Nucleus accumbens (tissue), 56 donors: ENCODE results near the gene TMTC1.
"Not testable (repeated sequence)": the region's sequence is repeated elsewhere in the genome, so short reads cannot be mapped to it uniquely, and the experiment has no call there.

Experiments used
- DNase-seq, 56 donors: peaks; one replicate each; lab custom pipeline; 2025; lab: John Stamatoyannopoulos, UW

Gene TMTC1

DNA sequence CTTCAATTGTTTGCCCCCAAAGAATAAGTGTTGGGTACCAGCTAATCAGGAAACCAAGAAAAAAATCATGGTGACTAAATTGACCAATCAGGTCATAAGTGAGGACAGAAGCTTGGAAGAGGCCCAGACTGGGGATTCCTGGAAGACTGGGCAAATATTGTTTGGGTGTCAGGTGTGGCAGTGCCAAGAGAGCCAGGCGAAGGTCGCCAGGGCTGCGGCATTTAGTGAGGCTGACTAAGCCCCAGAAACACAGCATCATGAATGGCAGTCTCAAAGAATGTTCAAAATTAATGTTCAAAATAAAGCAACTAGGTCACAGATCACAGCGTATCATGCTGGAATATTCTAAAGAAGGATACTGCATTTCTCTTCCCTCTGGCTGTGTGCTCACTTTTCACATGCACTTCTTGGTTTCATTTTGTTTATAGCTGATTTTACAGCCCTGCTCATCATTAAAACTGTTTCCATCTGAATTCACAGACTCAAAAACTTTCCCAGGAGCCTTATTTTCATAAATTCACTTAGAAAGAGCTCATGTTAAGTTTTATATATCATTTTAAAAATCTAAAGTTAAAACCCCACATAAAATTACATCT is 201.0 kb downstream of the TMTC1 start:
- peak in 1 of 56 donors; percentile 19 for DNase-seq

DNA sequence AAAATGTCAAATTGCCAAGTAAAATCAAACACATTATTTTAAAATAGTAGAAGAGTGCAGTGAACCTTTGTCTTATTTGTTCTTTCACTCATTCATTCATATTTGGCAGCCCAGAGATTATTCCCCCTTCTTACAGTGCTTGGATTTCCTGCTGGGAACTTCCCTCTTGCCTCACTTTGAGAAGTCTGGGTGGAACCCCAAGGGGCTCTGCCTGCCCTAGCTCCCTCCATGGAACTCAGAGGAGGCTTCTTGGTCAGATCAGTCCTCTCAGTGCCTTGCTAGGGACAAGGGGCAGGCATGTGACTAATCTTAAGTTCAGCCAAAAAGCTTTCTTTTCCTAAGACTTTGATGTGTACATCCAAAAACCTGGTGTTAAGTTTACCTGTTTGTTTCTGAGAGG is 201.6 kb downstream of the TMTC1 start:
- DNase-seq, result no peak

DNA sequence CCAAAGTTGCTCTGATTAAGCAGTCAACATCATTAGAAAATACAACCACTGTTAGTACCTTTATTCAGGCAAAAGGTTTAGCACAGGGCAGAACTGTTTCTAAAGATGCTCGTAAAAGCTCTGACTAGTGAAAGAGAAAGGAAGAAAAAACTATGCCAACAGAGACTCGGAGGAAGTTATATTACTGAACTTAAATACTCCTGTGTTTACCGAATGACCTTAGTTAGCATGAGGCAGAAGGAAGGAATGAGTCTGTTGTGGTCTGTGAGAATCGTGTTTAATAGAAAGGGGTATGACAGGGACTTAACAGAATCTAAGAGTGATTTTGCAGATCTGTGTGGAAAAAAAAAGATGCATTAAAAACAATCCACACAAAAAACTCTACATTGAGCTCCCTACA is 202.1 kb downstream of the TMTC1 start:
- no peak for DNase-seq

DNA sequence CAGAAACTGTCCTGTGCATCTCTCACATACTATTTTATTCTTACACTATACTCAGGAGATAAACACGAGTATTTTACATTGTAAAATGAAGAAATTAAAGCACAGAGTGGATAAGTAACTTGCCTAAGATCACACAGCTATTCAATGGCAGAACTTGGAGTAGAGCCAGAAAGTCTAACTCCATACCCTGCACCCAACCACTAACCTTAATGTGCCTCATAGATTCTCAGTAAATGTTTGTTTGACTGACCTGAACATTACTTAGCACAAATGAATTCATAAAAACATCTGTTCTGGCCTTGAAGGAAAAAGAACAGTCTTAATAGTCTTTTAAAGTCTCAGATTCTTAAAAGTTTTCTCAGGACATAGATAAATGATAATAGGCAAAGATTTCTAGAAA is 202.8 kb downstream of the TMTC1 start:
- DNase-seq, result no peak

DNA sequence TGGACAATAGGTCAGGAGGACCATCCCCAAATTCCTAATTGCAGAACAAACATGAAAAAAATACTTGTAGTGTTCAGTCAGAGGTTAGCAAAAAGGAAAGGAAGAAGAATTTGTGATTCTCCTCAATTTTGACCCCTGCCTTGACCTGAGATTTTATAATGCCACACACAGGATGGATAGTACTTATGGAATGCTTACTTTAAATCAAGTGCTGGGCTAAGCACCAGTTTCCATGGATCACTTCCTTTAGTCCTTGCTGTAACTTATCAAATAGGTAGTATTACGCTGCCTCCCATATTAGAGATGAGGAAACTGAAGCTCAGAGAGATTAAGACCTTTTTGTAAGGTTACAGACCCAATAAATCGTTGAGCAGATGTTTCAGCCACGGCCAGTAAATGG is 205.0 kb downstream of the TMTC1 start:
- DNase-seq, result no peak

DNA sequence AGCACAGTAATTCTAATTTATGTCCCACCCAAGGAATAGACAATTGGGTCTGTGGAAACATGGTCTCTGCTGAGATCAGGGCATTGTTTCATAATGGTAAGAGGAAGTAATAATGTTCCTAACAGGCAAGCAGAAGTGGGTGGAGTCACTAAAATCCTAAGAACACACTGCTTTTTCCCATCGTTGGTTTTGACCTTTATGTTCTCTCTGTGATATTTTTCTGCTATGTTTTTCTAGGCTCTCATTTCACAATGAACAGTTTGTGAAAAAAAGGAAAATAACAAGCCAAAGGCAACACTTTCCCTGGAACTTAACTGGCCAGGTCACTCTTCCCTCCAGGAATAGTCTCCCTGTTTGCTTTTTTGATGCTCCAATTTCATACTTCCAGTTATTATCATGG is 205.7 kb downstream of the TMTC1 start:
- no peak for DNase-seq

DNA sequence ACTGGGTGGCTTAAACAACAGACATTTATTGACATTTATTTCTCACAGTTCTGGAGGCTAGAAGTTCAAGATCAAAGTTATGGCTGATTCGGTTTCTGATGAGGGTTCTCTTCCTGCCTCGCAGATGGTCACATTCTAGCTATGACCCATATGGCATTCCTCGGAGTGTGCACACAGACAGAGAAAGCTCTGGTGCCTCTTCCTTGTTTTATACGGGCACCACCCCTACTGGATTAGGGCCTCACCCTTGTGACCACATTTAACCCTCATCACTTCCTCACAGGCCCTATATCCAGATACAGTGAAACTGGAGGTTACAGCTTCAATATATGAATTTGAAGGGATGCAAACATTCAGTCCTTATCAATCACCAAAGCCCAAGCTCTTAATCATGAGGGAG is 209.2 kb downstream of the TMTC1 start:
- DNase-seq, result no peak

DNA sequence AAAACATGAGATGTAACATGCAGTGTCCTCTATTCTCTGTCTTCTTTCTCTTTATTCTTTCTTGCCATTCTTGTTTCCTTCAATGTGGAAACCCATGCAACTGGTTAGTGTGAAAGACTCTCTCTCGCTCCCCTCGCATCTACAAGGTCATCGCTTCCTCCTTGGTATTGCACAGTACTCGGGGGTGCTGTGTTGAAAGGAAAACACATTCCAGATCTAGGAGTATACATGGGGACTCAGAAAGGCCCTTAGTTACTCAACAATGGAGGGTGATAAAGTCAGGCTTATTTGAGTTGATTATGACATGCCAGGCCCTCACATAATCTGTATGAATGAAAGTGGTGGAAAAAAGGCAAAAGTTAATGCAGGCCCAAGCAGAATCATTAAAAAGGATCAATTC is 210.8 kb downstream of the TMTC1 start:
- DNase-seq, result no peak

DNA sequence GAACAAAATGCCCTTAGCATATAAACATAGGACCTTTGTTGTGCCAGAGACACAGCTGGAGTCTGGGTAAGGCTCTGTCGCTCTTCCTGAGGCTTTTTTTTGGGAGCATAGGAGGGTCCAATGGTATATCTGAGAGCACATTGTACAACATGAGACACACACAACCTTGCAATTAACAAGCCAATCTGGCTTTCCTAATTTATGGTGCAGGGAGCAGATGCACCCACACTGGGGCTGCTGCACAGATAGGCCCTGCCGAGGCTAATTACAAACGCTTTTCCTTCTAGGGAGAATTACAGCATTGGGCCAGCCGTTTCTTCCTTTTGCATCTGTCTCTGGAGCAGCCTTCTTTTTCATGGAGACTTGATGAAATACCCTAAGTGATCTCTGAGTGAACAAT is 211.3 kb downstream of the TMTC1 start:
- DNase-seq, result no peak

DNA sequence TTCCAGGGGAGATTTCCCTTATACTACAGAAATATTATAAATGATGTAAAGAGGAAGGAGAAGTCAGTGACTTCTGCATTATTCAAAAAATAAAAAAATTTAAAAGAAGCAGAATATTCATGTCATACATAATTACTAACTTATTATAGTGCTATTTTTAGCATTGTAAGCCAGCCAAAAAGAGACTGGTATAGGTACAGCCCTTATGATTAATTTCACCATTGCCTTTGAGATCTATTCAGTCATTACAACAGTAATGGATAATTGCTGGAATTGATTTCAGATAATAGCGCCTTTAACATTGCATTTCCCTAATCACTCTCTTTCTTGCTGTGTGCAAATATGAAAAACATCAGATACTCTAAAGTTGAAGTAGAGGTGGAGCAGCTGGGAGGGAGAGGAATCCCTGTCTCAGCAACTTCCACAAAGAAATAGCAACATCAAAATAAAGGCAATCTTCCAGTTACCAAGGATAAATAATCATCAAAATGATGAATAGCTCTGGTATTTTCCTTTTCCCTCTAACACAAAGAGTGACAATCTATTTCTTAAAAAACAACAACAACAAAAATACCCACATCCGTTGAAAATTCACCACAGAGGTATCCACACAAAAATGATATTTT is 214.5 kb downstream of the TMTC1 start:
- DNase-seq, result no peak

DNA sequence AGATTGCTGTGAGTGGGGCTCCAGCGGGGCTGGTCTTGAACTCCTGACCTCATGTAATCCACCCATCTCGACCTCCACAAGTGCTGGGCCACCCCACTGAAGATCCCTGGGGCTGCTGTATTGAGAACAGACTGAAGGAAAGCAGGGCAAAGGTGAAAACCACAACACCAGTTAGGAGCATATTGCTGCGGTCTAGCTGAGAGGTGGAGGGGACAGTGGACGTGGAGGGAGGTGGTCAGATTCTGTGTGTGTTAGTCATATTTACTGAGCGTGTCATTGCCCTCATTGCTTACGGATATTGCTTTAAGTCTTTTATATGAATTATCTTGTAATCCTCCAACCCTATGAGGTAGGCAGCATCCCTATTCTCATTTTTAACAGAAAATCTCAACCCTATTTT is 217.3 kb downstream of the TMTC1 start:
- DNase-seq, result no peak

DNA sequence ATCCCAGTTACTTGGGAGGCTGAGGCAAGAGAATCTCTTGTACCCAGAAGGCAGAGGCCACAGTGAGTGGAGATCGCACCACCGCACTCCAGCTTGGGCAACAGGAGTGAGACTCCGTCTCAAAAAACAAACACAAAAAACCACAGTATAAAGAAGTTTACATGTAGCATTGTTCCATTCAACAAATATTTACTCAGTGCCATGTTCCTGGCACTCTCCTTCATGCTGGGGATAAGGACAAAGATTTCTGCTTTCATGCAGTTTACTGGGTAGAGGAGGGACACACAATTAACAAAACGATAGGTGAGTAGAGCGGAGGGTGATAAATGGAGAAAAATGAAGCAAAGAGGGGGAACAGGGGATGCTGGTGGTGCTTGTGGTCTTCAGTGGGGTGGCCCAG is 218.0 kb downstream of the TMTC1 start:
- no peak for DNase-seq

DNA sequence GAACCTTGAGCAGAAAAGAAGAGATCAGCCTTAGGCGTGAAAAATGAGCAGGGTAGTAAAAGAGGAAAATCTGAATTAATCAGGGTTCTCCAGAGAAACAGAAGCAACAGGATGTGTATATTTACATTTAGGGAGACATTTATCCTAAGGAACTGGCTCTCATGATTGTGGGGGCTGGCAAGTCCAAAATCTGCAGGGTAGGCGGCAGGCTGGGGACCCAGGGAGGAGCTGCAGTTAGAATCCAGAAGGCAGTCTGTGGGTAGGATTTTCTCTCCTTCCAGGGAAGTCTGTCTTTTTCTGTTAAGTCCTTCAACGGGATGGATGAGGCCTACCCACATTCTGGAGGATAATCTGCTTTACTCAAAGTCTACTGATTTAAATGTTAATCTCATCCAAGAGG is 218.8 kb downstream of the TMTC1 start:
- DNase-seq, result no peak

DNA sequence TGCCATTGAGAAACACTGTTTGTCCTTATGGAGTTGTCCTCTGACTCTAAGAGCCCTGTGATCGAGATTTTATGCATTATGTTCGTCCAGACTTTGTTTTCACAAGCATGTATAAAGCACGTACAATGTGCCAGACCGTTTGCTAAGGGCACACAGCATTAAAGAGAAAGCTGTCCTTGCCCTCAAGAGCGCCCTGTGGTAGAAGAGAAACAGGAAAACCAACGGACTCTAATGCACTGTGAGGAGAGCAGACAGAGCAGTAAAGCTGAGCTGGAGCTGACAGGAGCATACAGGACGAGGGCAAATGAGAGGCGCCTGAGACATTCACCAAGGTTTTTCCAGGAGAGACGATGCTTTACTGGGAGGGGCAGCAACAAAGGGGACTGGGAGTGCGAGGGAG is 220.1 kb downstream of the TMTC1 start:
- no peak for DNase-seq

DNA sequence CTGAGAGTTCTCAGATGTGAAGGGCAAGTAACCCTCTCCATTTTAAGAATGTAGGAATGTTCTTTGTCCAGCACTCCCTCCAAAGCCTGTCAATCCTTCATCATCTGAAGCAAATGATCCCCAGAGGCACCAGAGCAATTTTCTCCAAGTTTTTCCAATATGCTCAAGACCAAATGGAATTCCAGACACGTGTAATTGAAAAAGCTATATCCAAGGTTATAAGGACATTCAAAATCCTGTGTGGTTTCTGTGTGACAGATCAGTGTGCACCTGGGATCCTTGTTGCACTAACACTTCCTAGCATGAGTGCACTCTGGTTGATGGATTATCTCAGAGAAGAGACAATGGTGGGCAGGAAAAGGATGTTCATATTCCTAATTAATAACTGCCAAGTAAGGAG is 220.7 kb downstream of the TMTC1 start:
- DNase-seq, result no peak

DNA sequence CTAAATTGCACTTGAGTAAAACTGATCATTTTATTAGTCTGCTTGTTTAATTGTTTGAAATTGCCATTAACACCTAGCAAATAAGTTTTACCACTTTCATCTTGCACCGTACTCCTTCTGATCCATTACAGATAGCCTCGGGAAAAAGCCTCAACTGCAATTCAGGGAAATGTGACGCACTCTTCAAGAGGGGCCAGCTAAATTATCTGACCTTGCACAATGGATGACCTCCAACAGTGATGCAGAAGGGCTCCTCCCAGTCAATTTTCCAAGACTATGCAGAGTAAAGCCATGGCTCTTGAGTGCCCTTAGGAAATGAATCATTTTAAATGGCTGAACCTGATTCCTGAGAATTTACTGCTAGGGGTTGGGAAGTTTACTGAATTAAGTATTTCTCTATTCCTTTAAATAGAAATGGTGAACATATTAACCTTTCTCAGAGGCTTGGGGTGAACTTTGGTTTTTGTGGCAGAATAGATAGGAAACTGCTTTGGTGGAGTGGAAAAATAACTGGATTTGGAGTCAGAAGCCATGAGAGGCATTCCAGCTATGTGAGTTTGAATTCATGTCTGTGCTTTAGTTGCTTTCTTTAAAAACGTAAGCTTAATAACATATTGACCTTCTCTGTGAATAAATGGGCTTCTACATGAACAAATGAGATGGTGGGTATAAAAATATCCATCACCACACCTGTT is 221.5 kb downstream of the TMTC1 start:
- DNase-seq, result no peak

DNA sequence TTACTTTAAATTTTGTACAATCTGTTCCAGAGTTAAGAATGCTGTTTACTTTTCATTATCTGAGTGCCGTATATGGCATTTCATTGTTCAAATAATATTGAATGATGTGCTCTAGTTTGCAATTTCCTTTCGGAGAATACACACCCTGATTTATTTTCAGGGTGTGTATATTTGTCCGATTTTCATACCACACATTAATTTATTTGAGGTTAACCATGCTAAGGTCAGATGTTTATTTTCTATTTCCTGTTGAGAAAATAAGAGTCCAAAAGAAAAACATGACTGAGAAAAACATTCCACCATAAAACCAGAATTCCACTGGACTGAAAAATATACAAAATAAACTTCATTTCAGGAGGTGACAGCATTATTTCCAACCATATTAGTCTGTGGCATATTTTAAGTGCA is 222.1 kb downstream of the TMTC1 start:
- DNase-seq, result no peak

DNA sequence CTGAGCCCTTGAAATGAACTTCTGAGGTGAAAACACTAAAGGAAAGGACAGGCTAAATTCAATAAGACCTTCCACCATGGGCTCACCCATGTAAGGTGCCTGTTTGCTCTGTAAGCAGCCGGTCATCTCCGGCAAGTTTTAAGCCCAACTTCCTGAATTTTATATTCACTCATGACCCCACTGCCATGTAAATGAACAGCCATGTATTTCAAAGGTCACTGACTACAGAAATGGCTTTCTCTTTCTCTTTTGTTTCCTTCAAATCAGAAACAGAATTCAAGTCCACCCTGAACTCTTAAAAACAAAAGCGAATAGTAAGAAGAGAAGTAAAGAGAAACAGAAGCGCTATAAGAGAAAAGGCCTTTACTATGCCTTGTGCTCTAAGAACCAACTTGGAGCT is 224.5 kb downstream of the TMTC1 start:
- no peak for DNase-seq

DNA sequence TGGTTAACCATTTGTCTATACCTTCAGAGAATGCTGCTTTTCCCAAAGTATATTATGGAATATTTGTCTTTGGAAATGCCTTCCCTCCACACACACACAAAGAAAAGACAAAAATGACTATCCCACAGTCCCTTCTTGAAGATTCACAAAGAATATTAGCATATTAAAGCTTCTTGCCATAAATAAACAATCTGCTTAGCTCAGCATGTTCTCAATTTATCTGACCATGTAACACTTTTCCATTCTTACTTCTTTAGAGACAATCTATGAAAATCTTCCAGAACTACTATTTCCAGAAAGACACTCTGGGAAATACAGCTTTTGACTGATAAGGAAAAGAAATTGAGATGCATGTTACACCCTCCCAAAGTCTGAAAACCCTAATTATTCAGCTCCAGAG is 227.4 kb downstream of the TMTC1 start:
- DNase-seq, result no peak

DNA sequence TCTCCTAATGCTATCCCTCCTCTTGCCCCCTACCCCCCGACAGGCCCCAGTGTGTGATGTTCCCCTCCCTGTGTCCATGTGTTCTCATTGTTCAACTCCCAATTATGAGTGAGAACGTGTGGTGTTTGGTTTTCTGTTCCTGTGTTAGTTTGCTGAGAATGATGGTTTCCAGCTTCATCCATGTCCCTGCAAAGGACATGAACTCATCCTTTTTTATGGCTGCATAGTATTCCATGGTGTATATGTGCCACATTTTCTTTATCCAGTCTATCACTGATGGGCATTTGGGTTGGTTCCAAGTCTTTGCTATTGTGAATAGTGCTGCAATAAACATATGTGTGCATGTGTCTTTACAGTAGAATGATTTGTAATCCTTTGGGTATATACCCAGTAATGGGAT is 228.3 kb downstream of the TMTC1 start:
- DNase-seq, result not testable (repeated sequence)

DNA sequence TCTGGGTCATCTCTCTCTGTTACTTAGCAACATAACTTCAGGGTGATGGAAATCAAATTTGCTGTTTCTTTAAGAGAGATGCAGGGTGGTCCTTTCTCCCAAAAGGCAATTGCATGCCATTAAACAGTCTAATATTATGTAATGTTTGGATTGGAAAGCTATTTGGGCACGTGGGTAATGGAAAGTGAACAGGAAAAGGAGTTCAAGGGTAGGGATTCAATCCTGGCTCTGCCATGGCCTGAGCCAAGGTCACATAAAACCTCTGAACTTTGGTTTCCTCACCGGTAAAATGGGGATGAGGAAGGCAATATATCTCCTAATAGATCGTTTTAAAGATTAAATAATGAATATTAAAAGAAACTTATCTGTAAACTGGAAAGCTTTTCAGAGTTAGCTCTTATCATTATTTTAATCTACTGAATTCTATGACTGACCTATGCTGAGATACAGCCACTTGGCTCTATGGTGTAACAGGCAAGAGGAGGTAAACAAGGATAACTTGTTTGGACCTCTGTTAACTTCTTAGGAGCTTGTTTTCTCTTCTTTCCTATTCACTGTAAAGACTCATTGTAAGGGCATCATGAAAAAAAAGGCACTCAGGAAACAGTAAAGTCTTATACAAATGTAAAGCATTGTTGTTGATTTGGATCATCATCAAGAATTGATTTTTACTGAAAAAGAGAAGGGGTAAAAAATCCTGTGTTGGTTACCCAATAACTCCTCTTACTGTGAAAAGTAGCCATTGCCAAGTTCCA is 230.6 kb downstream of the TMTC1 start:
- DNase-seq, result no peak
